Cardiac muscle cell (in vitro differentiated cells and primary cell): ENCODE data around the gene FGFR3. TPM values are rescaled to one million over a fixed set of nuclear protein-coding genes. Genes with fewer than 3 reads are reported as not detected.
A peak's percentile ranks its signal among the peaks of the same experiment; 100 is the strongest.

Experiments
- DNase-seq, 2 donors: peaks; one replicate each; pipeline versions ENCODE4 v3.0.0 to v3.0.0-alpha.2; 2010 to 2017; ENCODE audit warnings: low read depth in 1 of 2, low spot score in 1 of 2
- H3K27ac ChIP-seq: fragments of 200-600 bp; sonication (generic); 2 replicates; pipeline ENCODE4 v1.5.1; 2016
- H3K27me3 ChIP-seq: fragments of 200-600 bp; sonication (generic); 2 replicates; pipeline ENCODE4 v1.6.0; 2016; ENCODE audit warnings: control low read depth
- H3K36me3 ChIP-seq: fragments of 200-600 bp; sonication (generic); 2 replicates; pipeline ENCODE4 v1.5.1; 2016; ENCODE audit warnings: control low read depth
- H3K4me1 ChIP-seq: fragments of 200-600 bp; sonication (generic); 2 replicates; pipeline ENCODE4 v1.8.1; 2017; ENCODE audit warnings: low read depth, mild to moderate bottlenecking, mixed run types
- H3K4me3 ChIP-seq: fragments of 200-600 bp; sonication (generic); 2 replicates; pipeline ENCODE4 v1.5.1; 2016; ENCODE audit warnings: mild to moderate bottlenecking
- H3K9me3 ChIP-seq: fragments of 200-600 bp; sonication (generic); 2 replicates; pipeline ENCODE4 v1.5.1; 2017; ENCODE audit warnings: low read depth, mild to moderate bottlenecking, control low read depth
- polyA plus RNA-seq: library from polyadenylated mRNA; unstranded; fragments of >200 nt; fragmentation: Nextera tagmentation; extraction: Ambion mirVana; gene quantifications from 2 replicates; pipeline ENCODE4 v1.2.1, GENCODE V29; 2016
- total RNA-seq: library from RNA; depleted of rRNA; stranded (reverse); fragments of >200 nt; gene quantifications from 2 replicates; pipeline ENCODE4 v1.2.3, GENCODE V29; 2016
- TF ChIP-seq, protein P1 (sequence below): IDR thresholded peaks from 2 replicates; pipeline ENCODE4 v1.5.1; 2012; ENCODE audit warnings: low read depth, mild to moderate bottlenecking, low read length

FGFR3 gene
- total and polyA plus RNA-seq, 2 experiments from 2014 or later = 39.2 to 47.3 TPM

DNA sequence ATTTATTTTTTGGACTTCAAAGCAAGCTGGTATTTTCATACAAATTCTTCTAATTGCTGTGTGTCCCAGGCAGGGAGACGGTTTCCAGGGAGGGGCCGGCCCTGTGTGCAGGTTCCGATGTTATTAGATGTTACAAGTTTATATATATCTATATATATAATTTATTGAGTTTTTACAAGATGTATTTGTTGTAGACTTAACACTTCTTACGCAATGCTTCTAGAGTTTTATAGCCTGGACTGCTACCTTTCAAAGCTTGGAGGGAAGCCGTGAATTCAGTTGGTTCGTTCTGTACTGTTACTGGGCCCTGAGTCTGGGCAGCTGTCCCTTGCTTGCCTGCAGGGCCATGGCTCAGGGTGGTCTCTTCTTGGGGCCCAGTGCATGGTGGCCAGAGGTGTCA lies 15.3 kb downstream of the FGFR3 start:
- DNase-seq = no peak
- no peaks in the 10 kb centered on the region for H3K9me3 ChIP-seq
- H3K27me3 ChIP-seq = no peaks in the 10 kb centered on the region
- TF ChIP-seq, protein P1, sequence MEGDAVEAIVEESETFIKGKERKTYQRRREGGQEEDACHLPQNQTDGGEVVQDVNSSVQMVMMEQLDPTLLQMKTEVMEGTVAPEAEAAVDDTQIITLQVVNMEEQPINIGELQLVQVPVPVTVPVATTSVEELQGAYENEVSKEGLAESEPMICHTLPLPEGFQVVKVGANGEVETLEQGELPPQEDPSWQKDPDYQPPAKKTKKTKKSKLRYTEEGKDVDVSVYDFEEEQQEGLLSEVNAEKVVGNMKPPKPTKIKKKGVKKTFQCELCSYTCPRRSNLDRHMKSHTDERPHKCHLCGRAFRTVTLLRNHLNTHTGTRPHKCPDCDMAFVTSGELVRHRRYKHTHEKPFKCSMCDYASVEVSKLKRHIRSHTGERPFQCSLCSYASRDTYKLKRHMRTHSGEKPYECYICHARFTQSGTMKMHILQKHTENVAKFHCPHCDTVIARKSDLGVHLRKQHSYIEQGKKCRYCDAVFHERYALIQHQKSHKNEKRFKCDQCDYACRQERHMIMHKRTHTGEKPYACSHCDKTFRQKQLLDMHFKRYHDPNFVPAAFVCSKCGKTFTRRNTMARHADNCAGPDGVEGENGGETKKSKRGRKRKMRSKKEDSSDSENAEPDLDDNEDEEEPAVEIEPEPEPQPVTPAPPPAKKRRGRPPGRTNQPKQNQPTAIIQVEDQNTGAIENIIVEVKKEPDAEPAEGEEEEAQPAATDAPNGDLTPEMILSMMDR = no peak
- no peaks in the 10 kb centered on the region for H3K4me1 ChIP-seq
- no peak overlapping the region for H3K4me3 ChIP-seq
- H3K27ac ChIP-seq = no peak overlapping the region
- peaks cover 3% of the 10 kb centered on the region for H3K36me3 ChIP-seq

DNA sequence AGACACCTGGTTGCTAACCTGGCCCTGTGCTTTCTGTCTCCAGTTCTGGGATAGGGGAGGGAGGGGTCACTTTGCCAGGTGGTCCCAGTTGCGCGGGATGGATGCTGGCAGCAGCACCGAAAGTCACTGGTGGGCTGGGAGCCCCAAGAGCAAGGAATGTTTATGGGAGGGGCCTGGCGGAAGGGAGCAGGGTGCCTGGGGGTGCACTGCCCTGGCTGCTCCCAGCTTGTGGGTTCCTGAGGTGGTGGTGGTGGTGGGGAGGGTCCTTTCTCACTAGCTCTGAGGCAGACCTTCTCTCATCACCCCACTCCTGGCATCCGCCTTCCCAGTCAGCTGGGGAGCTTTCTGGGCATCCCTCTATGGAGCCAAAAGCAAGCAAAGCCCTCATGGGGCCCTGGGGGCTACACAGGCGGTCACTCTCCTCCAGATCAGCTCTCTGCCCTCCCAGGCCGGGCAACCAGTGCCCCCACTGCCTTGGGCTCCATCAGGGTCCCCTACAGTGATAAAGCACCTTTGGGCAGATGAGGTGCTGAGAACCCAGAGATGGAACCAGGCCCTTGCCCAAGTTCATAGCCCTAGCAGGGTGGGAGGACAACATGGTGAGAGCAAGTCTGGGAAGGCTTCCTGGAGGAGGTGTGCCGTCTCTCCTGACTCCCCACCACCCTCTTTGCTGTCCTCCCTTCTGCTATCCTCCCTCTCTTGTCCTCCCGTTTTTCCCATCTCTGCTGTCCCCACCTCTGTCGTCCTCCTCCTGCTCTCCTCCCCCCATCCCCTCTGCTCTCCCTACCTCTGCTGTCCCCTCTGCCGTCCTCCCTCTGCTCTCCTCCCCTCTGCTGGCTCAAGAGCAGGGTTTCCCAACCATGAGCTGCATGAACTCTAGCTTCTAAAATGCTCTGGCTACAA lies 16.0 kb downstream of the FGFR3 start:
- DNase-seq = no peak
- Histone ChIP-seq H3K4me3 (no peak overlapping the region), H3K27ac (no peak overlapping the region), H3K27me3 (no peaks in the 10 kb centered on the region), H3K36me3 (peaks cover 3% of the 10 kb centered on the region), H3K9me3 (no peaks in the 10 kb centered on the region), H3K4me1 (no peaks in the 10 kb centered on the region)
- TF ChIP-seq, protein P1 = no peak

DNA sequence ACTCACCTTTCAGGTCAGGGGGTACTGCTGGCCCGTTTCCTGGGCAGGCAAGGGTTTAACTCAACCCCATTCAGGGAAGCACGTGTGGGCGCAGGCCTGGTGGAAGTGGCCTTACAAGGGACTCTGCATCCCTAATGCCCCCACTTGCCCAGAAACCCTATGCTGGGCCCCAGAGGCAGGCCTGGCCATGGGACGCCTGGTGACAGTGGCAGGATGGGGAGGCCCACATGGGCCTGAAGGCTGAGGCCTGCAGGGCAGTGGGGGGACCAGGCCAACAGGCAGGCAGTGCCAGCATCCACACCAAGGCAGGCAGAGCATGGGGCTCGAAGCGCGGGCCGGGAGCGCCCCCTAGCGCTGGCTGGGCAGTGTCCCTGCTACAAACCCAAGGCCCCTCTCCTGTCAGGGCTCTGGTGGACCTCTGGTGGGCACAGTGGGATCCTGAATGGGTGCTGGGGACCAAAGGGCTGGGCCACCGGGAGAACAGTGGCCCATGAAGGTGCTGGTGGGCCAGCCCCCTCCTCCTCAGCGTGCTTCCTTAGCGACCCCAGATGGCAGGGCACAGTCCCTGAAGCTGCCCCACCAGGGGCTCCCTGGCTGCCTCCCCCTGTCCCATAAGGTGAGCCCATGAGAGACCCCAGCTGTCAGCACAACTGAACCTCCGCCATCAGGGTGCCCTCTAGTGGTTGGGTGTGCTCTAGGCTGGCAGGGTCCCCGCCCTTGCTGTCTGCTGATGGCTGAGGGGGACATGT lies 16.8 kb downstream of the FGFR3 start:
- Histone ChIP-seq H3K36me3 (peaks cover 5% of the 10 kb centered on the region), H3K27ac (no peak overlapping the region), H3K4me1 (no peaks in the 10 kb centered on the region), H3K9me3 (no peaks in the 10 kb centered on the region), H3K27me3 (no peaks in the 10 kb centered on the region), H3K4me3 (no peak overlapping the region)
- peak; percentile 69 to 84 for DNase-seq
- TF ChIP-seq, protein P1 = peak; percentile 86

DNA sequence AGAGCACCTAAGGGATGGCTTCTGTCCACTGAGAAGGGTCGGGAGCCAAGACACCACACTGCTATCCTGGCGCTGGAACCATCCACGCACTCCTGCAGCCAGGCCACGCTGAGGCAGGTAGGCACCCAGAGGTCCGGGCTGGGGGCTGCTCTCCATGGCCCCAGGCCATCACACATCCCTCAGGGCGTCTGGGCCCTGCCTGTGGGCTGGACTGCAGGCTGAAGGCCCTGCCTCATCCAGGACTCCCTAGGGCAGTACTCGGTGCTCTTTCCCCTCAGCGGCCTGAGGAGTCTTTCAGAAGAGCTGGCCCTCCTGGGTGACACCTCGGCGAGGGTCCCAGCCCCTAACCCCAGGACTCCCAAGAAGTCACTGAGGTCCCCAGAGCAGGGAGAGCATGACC lies 17.7 kb downstream of the FGFR3 start:
- Histone ChIP-seq H3K4me1 (no peaks in the 10 kb centered on the region), H3K27me3 (no peaks in the 10 kb centered on the region), H3K4me3 (no peak overlapping the region), H3K27ac (no peak overlapping the region), H3K36me3 (peaks cover 7% of the 10 kb centered on the region), H3K9me3 (no peaks in the 10 kb centered on the region)
- no peak for DNase-seq
- TF ChIP-seq, protein P1 = no peak

DNA sequence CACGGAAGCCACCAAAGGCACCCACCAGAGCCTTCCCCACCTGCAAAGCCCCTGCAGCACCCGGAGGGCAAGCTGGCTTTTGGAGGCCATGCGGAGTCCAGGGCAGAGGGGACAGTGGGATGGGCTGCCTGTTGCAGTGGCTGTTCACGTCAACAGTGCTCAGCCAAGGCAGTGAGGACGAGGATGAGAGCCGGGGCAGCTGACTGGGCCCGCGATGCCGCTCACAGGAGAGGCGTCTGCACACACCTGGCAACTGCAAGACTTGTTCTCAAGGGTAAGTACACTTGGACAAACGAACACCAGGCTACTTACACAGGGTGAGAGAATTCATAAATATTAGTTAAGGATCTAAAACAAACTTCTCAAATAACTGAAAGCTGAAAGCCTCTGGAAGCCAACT lies 19.6 kb downstream of the FGFR3 start:
- Histone ChIP-seq H3K27me3 (no peaks in the 10 kb centered on the region), H3K4me3 (no peak overlapping the region), H3K4me1 (no peaks in the 10 kb centered on the region), H3K9me3 (no peaks in the 10 kb centered on the region), H3K36me3 (peaks cover 5% of the 10 kb centered on the region), H3K27ac (no peak overlapping the region)
- no peak for DNase-seq
- TF ChIP-seq, protein P1 = no peak
